COR-L47 (cell line): ENCODE data around the gene CLTA.
"Not testable (repeated sequence)": the region's sequence is repeated elsewhere in the genome, so short reads cannot be mapped to it uniquely, and the experiment has no call there.

Experiments used
- DNase-seq: peaks from one replicate; lab custom pipeline; 2025; lab: John Stamatoyannopoulos, UW

The CLTA gene

DNA sequence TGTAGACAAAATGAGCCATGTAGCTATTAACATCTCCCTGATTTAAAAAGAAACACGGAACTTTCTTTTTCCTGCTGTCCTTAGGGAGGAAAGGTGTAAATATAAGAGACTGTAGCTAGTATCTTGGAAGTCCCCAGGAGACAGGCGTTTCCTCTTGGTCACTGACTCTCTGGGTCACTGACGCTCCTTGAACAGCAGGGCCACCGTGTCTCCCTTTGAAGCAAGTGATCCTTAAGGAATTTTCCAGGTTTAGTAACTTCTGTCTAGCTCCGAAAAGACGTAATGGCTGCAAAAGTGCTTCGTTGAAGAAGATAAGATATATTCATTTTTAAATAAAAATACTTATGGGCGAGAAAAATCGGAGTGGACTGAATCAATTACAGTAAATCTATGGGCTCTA, 745 bp upstream of the CLTA start:
- DNase-seq, result no peak

GRCh38 chr9:36191290-36191645, 547 bp downstream of the CLTA start:
- no peak for DNase-seq

GRCh38 chr9:36191686-36192085, 965 bp downstream of the CLTA start:
- no peak for DNase-seq

GRCh38 chr9:36192196-36192595, 1.5 kb downstream of the CLTA start:
- no peak for DNase-seq

DNA sequence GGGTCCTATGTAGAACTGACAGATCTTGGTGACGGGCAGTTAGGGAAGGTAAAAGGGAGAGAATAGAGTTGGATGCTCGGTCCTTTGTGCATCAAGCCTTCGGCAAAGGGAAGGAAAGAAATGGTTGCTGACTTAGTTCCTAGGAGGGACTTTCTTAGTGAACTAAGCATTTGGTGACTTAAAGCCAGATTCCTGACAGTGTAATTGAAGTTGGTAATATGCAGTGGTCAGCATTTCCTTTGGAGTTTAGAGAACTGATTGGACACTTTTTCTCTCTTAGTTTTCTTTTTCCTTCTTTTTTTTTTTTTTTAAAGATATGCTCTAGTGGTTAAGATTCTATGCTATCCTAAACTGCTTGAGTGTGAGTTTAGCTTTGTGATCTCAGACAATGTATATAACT, 2.3 kb downstream of the CLTA start:
- no peak for DNase-seq

DNA sequence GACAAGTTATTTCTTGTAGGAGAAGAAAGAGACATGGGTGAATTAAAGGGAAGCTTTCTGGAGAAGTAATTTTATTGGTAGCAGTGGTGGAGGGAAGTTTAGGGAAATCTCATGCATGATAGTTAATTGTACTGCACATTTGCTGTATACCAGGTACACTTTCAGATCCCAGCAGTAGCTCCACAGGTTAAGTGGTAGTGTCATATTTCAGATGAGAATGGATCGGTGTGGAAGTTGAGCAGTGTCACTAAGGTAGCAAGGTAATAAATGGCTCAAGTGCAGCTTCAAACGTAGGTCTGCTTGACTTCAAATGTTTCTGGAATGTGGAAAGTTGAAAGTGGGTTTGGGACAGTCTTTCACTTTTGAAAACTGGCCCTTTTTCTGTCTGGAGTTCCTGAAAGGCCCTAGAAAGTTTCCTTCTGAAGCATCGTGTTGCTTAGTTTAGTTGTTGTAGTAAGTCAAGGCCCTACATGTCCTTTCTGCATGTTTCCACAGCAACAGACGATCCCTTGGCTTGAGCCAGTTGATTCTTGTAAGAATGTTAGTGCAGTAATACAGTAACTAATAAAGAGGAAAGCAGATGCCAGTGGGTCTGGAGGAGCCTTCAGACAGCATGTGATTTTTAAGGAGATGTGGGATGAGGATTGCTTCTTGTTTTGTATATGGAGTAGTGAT, 3.7 kb downstream of the CLTA start:
- DNase-seq, result no peak

- no peak for DNase-seq
These were observed 14.3 kb downstream of the CLTA start for GRCh38 chr9:36204906-36205547.

GRCh38 chr9:36207016-36207415, 16.3 kb downstream of the CLTA start:
- DNase-seq, result no peak

GRCh38 chr9:36207546-36208012, 16.9 kb downstream of the CLTA start:
- DNase-seq, result no peak

GRCh38 chr9:36208521-36209253, 18.0 kb downstream of the CLTA start:
- DNase-seq, result no peak

DNA sequence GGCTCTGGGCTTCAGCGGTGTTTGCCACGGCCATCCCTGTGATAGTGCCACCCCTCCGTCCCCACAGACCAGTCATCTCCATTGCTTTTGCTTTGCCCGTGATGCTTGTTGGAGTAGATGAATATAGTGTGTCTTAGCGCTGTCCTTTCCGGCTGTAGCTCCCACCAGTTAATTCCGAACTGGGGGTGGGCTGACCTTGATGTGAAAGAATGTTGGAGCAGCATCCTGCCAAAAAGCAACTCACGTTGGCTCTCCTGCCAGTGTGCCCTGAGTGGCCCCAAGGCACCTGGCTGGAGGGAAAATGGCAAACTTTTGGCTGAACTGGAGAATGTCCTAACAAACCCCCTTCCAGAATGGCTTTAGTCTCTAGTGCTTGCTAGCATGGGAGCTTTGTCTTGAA, 20.0 kb downstream of the CLTA start:
- no peak for DNase-seq

GRCh38 chr9:36211510-36211909, 20.8 kb downstream of the CLTA start:
- DNase-seq, result no peak

GRCh38 chr9:36213387-36213786, 22.7 kb downstream of the CLTA start:
- no peak for DNase-seq

- DNase-seq, result no peak
These were observed 23.3 kb downstream of the CLTA start for GRCh38 chr9:36213989-36214388.

- DNase-seq, result no peak
These were observed 23.9 kb downstream of the CLTA start for GRCh38 chr9:36214571-36214970.

- DNase-seq, result no peak
These were observed 26.7 kb downstream of the CLTA start for GRCh38 chr9:36217256-36217968.

DNA sequence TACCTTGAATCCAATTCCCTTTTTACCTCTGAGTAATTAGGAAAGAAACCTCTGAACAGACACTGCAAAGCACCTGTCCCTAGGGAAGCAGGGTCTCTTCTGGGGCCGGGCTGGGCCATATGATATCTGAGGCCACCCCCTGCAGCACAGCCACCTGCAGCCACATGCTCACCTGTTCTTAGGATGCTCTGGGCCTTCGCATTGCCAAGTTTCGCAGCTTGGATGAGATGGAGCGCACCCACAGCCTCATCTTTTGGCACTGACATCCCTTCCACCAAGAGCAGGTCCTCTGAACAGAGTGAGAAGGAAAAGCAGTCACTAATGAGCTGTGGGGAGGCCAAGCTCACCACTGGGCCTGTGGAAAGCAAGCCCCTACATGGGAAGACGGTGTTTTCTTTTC, 27.3 kb downstream of the CLTA start:
- peak; percentile 38 for DNase-seq

DNA sequence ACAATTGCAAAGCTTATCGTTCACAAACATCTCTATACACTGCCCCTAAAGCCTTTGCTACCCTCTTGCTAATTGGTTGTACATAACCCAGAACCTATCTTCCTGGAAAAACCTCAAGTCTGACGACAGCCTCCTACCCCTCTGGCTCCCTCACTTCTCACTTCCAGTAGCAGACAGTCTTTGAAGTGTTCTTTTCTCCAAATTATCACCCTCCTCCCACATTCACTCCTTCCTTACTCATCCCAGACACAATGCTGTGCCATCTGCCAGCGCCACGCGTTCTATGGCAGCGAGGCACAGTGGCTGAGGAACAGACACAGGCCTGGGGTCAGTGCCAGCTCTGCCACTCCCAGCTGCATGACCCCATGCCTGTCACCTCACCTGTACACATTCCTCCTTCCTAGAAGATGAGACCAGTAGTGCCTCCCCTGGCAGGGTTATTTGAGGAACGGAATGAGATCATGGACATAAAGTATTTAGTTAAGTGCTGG, 27.7 kb downstream of the CLTA start:
- DNase-seq, result no peak

DNA sequence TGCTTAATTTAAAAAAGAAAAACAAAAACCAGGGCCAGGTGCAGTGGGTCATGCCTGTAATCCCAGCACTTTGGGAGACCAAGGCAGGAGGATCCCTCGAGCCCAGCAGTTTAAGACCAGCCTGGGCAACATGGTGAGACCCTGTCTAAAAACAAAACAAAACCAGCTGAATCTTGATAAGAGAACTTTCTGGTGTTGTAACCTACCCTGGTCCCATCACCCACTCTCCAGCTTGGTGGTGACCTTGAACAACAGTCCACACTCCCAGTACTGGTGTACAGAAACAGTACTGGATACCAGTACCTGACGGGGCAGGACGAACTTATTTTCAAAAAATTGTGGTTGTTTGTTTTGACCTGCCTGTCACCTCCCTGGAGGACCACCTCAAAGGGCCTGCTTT, 30.9 kb downstream of the CLTA start:
- DNase-seq, result no peak

GRCh38 chr9:36222449-36222848, 31.7 kb downstream of the CLTA start:
- no peak for DNase-seq

- no peak for DNase-seq
These were observed 46.5 kb downstream of the CLTA start for GRCh38 chr9:36237230-36237629.

DNA sequence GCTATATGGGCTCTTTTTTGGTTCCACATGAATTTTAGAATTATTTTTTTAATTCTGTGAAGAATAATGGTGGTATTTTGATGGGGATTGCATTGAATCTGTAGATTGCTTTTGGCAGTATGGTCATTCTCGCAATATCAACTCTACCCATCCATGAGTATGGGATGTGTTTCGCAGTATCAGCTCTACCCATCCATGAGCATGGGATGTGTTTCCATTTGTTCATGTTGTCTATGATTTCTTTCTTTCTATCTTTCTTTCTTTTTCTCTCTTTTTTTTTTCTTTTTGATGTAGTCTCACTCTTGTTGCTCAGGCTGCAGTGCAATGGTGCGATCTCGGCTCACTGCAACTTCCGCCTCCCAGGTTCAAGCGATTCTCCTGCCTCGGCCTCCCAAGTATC, 48.5 kb downstream of the CLTA start:
- not testable (repeated sequence) for DNase-seq
